ENCODE measurements around the gene CIB2. TPM values are rescaled to one million over a fixed set of nuclear protein-coding genes. Genes with fewer than 3 reads are reported as not detected.

Gene CIB2
- total RNA-seq, 1 donor from 2014 or later: 16.7 TPM

DNA sequence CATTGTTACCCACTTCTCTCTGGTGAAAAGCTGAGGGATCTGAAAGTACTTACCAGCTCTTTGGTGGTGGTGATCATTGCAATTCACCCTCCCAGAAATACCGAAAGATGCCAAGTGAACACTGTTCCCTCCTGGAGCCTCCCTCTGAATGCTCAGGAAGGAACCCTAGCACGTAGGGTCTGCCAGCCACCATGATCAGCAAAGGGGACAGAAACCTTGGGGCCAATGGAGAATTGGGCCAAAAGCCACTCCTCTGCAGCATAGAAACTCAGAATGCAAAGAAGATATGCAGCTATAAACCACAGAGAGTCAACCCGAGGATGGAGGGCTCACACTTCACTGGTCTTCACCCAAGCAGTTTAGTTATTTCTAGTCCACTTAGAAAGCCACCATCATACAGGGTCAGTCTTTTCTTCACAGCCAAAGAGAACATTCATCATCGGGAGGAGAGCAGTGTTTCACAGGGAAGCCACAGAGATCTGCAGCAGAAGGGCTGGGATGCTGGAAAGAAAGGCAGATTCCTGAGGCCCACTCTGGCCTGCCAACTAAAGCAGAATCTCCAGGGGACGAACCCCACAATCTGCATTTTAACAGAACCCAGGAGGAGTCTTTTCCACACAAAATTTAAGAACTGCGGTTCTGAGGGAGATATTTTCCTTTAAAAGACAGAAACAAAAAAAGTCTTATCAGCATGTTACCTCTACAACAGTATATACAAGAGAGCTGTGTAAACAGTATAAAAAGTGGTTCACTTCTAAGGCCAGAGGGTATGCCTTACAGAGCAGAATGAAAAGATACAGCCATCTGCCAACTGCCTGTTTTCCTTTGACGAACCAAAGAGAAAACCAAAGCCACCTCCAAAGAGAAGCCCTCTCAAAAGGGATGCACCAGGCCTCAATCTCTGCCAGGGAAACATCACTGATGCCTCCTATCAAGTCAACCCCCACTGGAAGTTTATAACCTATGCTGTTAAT lies 65.0 kb downstream of the CIB2 start:
- peak; percentile 70 for DNase-seq (ENCODE audit: low read depth)

DNA sequence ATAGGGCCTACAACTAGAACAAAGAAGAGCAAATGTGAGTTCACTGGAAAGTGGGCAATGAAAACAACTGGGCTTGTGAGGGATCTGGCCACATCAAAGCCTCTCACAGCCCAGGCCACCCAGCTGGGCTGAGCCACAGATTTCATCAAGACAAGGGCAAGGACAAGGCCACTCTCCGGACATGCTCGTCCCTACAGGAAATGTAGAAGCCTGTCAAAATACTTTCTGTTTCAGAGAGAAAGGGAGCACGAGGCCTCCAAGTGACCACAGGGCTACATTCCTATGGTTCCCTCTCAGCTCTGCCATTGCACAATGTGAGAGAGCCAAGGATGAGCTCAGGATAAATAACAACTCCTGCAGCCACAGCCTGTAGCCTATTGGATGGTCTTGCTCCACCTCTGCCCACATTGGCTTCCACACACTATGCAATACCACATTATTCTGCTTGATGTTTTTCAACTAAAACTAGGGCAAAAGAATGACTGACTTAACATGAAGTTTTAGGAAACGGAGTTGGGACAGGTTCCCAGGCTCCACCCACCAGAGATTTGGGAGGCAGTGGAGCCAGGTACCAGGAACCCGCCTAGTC lies 65.9 kb downstream of the CIB2 start:
- DNase-seq (ENCODE audit: low read depth): peak; percentile 98

DNA sequence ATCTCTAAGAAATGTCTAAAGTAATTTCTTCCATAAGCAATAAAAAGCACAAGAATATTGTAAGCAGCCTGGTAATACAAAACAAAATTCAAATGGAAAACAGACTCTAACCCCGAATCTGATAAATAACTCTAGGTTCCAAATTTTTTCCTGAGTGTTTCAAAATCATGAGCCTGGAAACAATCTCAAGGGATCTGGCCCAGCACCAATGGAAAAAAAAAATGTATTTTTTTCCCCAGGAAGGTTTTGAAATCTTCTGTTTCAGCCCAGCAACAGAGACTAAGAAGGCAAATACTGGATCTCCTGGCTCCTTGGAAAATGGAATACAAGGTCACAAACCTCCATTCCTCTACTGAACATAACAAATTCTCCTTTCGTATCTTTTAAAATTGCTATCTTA lies 66.7 kb downstream of the CIB2 start:
- DNase-seq (ENCODE audit: low read depth): no peak

DNA sequence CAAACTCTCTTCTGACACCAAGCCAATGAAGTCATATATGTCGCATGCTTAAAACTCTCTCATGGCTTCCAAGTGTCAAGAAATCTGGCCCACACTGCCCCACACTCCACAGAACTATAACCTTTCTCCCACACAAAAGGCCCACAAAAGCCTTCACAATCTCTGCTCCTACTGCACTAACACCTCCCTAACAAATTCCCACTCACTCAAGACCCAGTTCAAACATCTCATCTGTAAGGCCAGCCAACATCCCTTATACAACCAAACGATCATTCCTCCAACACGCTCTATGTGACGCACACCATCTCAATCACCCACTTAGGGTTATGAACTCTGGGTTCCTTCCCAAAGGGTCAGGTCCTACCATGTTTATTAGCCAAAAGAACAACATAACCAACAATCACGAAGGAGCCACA lies 67.3 kb downstream of the CIB2 start:
- no peak for DNase-seq (ENCODE audit: low read depth)

DNA sequence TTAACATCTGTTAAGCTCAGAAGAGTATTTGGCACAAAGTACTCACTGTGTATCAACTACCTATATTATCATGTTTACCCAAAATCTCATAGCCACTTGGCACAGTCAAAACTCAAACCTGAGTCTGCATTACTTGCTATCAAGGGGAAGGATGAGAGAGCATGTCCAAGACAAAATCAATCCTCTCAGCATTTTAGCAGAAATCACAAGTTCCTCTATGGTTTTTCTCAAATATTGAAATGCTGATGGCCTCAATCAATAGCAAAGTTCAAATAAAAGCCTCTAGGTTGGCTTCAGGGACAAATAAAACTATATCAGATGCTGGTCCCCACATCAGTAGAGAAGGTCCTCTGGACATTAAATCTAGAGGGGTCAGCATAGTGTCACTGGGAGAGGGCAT lies 68.0 kb downstream of the CIB2 start:
- no peak for DNase-seq (ENCODE audit: low read depth)

DNA sequence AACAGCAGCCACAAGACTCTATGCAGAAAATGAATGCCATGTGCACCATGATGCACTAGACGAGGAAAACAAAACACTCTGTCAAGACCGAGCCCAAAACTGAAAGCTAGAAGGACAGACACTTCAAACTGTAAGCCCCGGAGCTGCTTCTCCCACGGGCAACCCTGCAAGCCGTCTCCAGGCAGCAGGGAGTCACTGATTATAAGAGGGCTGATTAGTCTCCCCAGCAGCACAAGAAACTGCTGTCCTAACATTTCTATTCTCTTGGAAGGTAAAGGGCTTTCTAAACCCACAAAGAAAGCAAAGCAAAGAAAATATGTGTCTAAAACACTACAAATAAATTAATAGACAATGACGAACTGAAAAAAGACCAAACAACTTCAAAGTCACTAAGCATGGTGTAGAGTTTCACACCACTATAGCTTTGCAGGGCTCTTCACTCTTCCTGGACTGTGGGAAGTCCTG lies 69.2 kb downstream of the CIB2 start:
- no peak for DNase-seq (ENCODE audit: low read depth)

DNA sequence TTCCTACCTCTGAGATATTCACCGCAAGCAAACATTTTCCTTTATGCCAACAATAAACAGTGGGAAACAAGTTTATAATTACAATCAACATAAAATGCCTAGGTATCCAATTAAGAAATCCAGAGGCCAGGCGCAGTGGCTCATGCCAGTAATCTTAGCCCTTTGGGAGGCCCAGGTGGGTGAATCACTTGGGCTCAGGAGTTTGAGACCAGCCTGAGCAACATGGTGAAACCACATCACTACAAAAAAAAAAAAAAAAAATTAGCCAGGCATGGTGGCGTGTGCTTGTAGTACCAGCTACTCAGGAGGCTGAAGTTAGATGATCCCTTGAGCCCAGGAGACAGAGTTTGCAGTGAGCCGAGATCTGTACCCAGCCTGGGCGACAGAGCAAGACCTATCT lies 71.0 kb downstream of the CIB2 start:
- DNase-seq (ENCODE audit: low read depth): no peak

DNA sequence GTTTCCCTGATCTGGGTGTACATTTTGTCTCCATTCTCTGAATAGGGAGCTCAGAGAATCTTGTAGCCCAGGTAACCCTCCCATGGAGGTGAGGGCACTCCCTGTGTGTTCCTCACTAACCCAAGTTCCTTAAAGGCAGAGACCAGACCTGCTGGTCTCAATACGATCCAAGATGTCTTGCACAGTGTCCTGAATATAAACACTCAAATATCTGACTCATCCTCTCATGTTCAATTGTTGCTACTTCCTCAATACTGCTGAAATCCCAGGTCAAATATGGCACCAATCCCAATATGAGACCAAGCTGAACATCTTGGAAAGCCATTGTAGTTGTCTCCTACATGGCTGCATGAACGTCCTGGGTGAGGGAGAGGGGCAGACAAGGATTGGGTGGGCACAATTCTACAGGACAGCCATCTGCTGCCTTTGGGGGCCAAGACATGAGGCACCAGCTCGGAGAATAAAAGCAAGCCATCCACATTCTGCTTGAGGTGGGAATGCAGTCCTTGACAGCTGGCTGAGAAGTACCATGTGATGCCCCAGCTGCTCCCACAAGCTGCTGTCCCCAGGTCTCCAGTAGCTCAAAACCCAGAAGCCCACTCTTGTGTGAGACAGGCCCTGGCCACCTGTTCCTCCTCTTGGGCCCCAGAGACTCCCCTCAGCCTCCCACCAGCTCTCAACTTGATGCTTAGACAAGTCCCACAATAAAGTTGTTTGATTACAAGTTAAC lies 72.0 kb downstream of the CIB2 start:
- no peak for DNase-seq (ENCODE audit: low read depth)

DNA sequence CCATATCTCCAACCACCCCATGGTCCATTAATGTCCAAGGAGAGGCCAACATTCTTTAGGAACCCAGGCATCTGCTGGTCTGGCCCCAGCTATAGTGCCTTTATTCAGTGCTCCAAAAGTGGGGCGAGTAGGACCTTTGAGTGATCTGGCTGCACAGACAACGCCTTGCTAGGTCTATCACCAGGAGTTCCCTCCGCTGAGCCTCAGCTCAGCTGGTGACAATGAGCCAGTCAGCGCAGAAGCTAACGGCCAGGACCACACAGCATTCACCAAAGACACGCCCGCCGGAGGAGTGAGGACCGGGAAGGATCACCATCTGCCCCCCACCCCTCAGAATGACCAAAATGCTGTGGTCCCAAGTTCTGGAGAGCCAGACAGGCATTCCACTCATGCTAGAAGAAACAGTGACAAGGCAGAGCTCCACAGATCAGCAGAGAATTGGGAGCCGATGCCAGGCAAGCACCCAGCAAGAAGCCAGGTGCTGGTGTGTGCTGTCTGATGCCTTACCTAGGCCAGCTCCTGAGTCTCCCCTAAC lies 72.8 kb downstream of the CIB2 start:
- DNase-seq (ENCODE audit: low read depth): no peak

DNA sequence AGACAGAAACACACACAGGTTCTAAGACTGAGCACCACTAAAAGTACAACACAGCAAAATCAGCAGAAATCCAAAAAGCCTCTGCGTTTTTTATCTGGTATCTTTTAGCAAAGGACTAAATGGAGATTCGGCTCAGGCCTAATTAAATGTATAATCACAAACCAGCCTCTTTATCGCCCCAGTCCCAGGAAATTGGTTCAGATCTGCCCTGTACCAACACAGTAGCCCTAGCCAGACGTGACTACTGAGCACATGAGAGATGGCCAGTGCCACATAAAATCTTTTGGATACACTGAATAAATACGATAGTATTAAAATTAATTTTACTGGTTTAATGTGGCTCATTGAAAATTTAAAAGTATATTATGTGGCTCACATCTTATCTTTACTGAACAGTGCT lies 73.4 kb downstream of the CIB2 start:
- no peak for DNase-seq (ENCODE audit: low read depth)

DNA sequence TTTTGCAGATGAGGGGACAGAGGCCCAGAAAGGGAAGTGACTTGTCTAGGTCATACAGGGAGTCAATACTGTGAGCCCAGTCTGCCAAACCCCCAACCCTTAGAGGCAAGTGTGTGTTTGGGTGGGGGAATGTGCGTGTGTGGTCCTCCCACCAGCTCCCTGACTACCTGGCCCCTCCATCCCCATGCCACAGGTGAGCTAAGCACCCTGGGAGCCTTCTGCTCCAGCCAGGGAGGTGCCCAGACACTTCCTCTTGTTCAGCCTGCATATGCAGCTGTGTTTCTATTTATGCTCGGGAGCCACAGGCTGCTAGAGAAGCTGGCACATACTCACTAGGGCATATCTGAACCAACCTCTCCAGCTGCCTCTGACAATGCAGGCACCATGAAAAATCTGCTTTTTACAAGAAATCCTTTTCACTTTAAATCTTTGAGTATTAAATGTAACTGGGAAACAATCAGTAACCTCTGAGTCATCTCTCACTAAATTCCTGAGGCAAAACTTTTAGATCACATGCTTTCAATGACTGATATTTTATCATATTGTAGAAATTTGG lies 74.5 kb downstream of the CIB2 start:
- peak; percentile 77 for DNase-seq (ENCODE audit: low read depth)

DNA sequence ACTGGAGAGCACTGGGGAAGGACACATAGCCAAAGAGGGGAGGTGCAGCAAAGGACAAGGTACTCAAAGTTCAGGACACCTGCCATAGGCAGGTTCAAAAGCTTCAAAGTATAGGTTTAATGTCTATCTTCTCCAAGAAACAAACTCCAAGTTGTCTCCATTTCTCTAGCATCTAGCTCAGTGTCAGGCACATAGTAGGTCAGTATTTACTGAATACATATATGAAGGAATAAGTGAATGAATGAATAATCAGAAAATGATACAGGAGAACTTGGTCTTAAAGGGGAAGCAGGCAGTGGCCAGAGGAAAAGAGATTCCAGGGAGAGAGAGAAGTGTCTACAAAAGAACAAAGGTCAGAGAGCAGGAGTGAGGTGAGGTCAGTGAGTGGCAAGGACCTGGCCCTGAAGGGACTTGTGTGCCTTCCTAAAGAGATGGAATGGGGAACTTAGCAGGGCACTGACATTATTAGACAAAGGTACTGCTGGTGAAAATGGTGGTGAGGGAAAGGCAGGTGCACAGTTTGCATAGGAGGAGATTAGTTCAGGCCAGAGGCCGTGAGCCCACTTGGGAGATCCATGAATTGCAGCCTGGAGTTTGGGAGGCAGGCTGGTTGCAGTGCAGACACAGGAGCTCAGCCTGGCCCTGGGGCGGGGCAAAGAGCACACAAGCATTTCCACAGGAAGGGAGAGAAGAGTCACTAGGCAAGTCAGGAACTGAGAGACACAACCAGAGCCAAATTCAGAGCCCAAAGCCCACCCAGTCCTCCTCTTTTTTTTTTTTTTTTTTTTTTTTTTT lies 75.1 kb downstream of the CIB2 start:
- DNase-seq (ENCODE audit: low read depth): no peak

DNA sequence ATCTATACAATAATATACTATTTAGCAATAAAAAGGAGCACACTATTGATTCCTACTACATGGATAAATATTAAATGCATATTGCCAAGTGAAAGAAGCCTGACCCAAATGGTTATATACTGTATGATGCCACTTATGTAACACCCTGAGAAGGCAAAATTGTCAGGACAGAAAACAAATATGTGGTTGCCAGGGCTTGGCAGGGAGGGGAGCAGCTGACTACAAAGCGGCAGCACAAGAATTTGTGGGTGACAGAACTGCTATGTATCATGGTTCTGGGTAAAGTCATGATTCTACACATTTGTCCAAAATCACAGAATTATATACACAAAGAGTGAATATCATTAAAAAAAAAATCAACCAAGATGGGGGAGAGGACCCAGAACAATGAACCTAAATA lies 76.3 kb downstream of the CIB2 start:
- DNase-seq (ENCODE audit: low read depth): no peak

Other genes starting within 250 kb of the CIB2 start
- 14.1 and 23.7 TPM in 2 replicates for gene TBC1D2B, start 53.7 kb downstream of the CIB2 start, total RNA-seq
- not detected in 2 replicates for gene SH2D7, start 38.9 kb downstream of the CIB2 start, total RNA-seq
- 47.2 and 96.3 TPM in 2 replicates for gene IDH3A, start 17.9 kb upstream of the CIB2 start, total RNA-seq
- 0.20 TPM in 1 of 2 replicates, not detected in the other for gene ACSBG1, start 103.1 kb upstream of the CIB2 start, total RNA-seq
- gene DNAJA4, start 133.1 kb upstream of the CIB2 start, total RNA-seq: 3.3 and 11.1 TPM in 2 replicates
- gene SKIC8, start 168.2 kb upstream of the CIB2 start, total RNA-seq: 60.6 and 89.1 TPM in 2 replicates
- not detected in 2 replicates for gene CRABP1, start 208.9 kb upstream of the CIB2 start, total RNA-seq

All from renal cortical epithelial cell (primary cell).